ENCODE results near the gene ARL11. TPM values are rescaled to one million over a fixed set of nuclear protein-coding genes. Genes with fewer than 3 reads are reported as not detected.
A peak's percentile ranks its signal among the peaks of the same experiment; 100 is the strongest.

Gene ARL11
- polyA plus RNA-seq, 3 donors from 2014 or later: 0.27 to 1.3 (median 0.38) TPM

DNA sequence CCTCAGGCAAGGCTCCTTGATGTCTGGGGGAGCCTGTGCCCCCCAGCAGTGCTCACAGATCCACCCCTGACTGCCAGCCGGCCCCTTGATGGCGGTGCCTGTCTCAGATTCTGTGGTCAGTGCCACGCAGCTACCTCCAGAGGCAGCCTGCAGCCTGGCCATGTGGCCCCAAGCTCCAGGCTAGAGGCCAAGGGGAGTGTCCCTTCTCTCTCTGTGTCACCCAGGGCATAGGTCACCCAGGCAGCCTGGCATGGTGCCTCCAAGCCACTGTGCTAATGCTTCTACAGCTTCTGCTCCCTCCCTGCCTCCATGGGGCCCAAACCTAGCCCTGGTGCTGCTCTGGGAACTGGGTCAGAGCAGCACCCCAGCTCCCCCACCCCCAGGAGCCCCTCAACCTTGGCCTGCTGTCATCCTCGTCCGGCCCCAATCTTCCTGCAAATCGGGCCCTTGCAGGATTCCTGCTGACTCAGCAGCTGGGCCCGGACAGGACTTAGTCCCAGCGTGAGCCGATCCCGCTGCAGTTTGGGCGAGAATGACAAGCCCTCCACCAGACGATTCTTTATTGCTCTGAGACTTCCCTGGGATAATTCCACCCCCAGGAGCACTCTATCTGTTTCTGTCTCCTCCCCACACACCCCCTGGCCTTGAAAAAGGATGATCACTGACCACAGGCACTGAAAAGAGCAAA, 2.8 kb upstream of the ARL11 start:
- no peak for DNase-seq
- Mint-ChIP-seq H3K27ac (no peak overlapping the region), H3K36me3 (no peaks in the 10 kb centered on the region), H3K27me3 (ENCODE audit: low read depth in 3 of 3) (peaks cover 0 to 2% (median 0%) of the 10 kb centered on the region in 3 donors), H3K9me3 (no peaks in the 10 kb centered on the region), H3K4me3 (no peak overlapping the region), H3K4me1 (peaks cover 8 to 9% of the 10 kb centered on the region in 2 donors)

DNA sequence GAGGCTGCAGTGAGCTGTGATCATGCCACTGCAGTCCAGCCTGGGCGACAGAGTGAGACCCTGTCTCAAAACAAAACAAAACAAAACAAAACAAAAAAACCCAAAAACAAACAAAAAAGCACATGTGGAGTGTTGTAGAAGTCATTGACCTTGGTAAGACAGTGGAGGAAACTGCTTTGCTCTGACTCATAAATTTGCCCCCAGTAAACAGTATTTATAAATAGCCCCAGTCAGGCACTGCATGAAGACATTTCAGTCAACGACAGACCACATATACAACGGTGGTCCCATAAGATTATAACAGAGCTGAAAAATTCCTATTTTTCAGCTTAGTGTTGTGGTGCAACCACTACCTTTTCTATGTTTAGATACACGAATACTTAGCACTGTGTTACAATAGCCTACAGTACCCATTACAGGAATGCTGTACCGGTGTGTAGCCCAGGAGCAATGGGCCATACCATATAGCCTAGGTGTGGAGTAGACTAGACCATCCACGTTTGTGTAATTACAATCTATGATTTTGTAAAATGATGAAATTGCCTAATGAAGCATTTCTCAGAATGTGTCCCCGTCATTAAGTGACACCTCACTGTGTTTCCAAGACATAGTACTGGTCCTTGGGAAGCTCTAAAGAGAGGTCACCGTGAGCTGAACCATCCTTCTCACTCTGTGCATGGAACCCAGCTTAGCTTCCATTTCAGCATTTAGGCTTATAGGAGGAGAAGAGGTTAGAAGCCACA, 1.1 kb downstream of the ARL11 start:
- H3K4me3 Mint-ChIP-seq: no peak overlapping the region
- no peaks in the 10 kb centered on the region for H3K9me3 Mint-ChIP-seq
- DNase-seq: no peak
- peak overlapping the region in 3 of 6 donors; percentile 20 to 55 (median 46) for H3K27ac Mint-ChIP-seq
- peaks cover 8 to 9% of the 10 kb centered on the region in 2 donors for H3K4me1 Mint-ChIP-seq
- peaks cover 0 to 2% (median 0%) of the 10 kb centered on the region in 3 donors for H3K27me3 Mint-ChIP-seq (ENCODE audit: low read depth in 3 of 3)
- no peaks in the 10 kb centered on the region for H3K36me3 Mint-ChIP-seq

DNA sequence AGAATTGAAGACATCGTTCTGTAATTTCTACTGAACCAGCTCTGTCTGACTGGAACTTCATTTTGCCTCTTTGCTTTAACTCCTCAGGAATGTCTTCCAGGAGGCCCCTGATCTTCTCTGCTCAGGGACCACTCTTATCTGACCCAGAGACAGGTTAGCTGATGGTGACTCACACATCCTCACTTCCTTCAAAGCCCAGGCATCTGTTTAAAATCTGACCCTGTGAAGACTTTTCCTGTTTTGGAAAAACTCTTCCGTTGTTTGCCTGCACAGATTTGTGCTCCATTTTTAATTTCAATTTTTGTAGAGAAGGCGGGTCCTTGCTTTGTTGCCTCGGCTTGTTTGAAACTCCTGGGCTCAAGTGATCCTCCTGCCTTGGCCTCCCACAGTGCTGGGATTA, 1.6 kb downstream of the ARL11 start:
- no peaks in the 10 kb centered on the region for H3K36me3 Mint-ChIP-seq
- H3K4me1 Mint-ChIP-seq: peaks cover 8 to 11% of the 10 kb centered on the region in 2 donors
- H3K4me3 Mint-ChIP-seq: no peak overlapping the region
- H3K27me3 Mint-ChIP-seq (ENCODE audit: low read depth in 3 of 3): peaks cover 0 to 2% (median 0%) of the 10 kb centered on the region in 3 donors
- no peak overlapping the region for H3K27ac Mint-ChIP-seq
- no peaks in the 10 kb centered on the region for H3K9me3 Mint-ChIP-seq
- no peak for DNase-seq

DNA sequence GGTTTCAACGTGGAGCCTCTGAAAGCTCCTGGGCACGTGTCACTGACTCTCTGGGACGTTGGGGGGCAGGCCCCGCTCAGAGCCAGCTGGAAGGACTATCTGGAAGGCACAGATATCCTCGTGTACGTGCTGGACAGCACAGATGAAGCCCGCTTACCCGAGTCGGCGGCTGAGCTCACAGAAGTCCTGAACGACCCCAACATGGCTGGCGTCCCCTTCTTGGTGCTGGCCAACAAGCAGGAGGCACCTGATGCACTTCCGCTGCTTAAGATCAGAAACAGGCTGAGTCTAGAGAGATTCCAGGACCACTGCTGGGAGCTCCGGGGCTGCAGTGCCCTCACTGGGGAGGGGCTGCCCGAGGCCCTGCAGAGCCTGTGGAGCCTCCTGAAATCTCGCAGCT, 2.3 kb downstream of the ARL11 start:
- peaks cover 13 to 18% of the 10 kb centered on the region in 2 donors for H3K4me1 Mint-ChIP-seq
- no peaks in the 10 kb centered on the region for H3K9me3 Mint-ChIP-seq
- peaks cover 0 to 2% (median 0%) of the 10 kb centered on the region in 3 donors for H3K27me3 Mint-ChIP-seq (ENCODE audit: low read depth in 3 of 3)
- H3K36me3 Mint-ChIP-seq: no peaks in the 10 kb centered on the region
- H3K4me3 Mint-ChIP-seq: no peak overlapping the region
- no peak for DNase-seq
- H3K27ac Mint-ChIP-seq: no peak overlapping the region

DNA sequence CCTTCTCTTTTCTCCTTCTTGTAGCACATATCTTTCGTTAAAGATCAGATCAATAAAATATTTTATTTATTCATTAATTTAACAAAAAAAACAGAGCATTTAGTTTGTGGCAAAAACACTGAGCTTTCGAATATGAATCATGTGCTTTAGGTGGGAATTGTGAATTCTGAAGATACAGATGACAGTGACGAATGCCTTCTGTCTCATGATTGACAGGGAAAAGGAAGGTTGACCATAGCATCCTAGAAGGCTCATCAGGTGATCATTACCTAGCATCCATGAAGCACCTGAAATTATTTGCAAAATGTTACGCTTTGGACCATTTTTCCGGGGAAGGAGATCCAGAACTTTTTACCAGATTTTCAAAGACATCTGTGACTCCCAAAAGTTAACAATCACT, 3.8 kb downstream of the ARL11 start:
- Mint-ChIP-seq H3K27me3 (ENCODE audit: low read depth in 3 of 3) (peaks cover 0 to 2% (median 0%) of the 10 kb centered on the region in 3 donors), H3K4me1 (peaks cover 23 to 30% of the 10 kb centered on the region in 2 donors), H3K9me3 (no peaks in the 10 kb centered on the region), H3K27ac (no peak overlapping the region), H3K4me3 (no peak overlapping the region), H3K36me3 (no peaks in the 10 kb centered on the region)
- no peak for DNase-seq

DNA sequence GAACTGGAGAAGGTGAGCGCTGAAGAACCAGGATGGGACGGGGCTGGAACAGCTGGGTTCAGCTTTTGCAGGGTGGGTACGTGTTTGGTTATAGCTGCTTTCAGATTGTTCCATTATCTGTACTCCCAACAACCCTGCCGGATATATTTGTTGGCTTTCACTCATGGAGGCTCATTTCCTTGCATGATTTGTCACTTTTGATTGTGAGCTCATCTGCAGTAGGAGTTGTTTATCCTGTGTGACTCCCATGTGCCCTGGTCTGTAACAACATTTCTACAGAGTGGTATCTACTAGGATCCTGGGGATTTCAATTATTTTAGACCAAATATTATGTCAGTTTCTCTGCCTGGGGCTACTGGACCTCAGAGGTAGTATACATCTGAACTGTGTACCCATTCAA, 5.4 kb downstream of the ARL11 start:
- Mint-ChIP-seq H3K4me1 (peaks cover 15 to 21% of the 10 kb centered on the region in 2 donors), H3K27ac (peak overlapping the region in 1 of 6 donors; percentile 31), H3K9me3 (no peaks in the 10 kb centered on the region), H3K27me3 (ENCODE audit: low read depth in 3 of 3) (peaks cover 0 to 2% (median 1%) of the 10 kb centered on the region in 3 donors), H3K4me3 (no peak overlapping the region), H3K36me3 (no peaks in the 10 kb centered on the region)
- DNase-seq: no peak

DNA sequence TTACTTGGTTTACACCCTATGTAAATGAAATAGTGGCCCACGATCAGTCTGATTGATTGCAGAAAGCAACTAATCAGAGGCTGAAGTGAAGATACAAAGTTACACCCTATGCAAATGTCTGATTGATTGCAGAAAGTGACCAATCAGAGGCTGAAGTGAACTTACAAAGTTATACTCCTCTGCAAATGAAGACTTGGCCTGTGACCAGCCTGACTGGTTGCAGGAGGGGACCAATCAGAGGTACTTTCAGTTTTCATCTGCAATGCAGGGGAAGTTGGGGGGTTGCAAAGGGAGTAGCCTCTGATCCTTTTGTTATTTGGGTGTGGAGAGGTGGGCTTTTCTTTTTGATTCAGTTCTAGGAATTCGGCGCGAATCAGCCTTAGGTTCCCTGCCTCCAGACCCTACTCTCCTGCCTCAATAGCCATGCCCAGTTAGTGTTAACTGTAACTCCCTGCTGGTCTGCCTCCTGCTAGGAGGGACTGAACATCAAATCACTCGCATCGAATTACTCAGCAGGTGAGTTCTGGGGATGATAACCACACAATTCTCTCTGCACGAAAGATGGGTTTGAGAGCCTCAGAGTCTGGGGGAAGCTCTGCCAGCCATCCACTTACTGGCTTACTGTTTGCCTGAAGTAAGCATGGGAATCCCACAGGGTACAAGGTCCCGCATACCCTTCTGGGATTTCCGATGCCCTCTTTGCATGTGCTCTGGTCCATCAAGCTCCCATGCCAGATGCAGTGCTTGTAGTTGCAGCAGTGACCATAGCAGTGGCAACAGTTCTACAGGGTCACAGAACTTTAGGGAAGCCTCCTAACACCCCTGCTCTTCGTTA, 7.5 kb downstream of the ARL11 start:
- Mint-ChIP-seq H3K4me3 (peak overlapping the region; percentile 82 to 90 (median 86)), H3K27ac (peak overlapping the region; percentile 78 to 88 (median 82)), H3K36me3 (no peaks in the 10 kb centered on the region), H3K27me3 (ENCODE audit: low read depth in 3 of 3) (peaks cover 0 to 1% (median under 1%) of the 10 kb centered on the region in 3 donors), H3K4me1 (peaks cover 15 to 21% of the 10 kb centered on the region in 2 donors), H3K9me3 (no peaks in the 10 kb centered on the region)
- DNase-seq: peak; percentile 67 to 72 (median 71)

DNA sequence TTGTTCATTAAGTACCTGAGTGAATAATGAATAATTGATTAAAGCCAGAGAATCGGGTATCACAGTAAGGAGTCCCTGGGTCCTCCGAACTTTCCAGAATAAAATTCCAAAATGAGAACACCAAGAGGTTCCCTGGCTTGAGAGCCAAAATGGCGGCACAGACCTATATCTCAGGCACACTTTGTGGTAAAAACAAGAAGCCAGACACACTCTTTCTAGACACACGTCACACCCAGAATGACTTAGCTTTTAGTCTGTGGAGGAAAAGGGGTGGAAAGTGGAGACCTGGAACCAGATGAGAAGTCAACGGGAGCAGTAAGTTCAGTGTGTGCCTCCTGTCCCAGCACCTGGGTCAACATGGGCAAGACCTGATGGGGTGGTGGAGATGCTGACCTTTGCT, 8.4 kb downstream of the ARL11 start:
- Mint-ChIP-seq H3K27ac (peak overlapping the region; percentile 78 to 88 (median 82)), H3K36me3 (no peaks in the 10 kb centered on the region), H3K4me3 (peak overlapping the region; percentile 82 to 90 (median 86)), H3K27me3 (ENCODE audit: low read depth in 3 of 3) (peaks cover 0 to 1% (median 0%) of the 10 kb centered on the region in 3 donors), H3K9me3 (no peaks in the 10 kb centered on the region), H3K4me1 (peaks cover 15 to 21% of the 10 kb centered on the region in 2 donors)
- no peak for DNase-seq

DNA sequence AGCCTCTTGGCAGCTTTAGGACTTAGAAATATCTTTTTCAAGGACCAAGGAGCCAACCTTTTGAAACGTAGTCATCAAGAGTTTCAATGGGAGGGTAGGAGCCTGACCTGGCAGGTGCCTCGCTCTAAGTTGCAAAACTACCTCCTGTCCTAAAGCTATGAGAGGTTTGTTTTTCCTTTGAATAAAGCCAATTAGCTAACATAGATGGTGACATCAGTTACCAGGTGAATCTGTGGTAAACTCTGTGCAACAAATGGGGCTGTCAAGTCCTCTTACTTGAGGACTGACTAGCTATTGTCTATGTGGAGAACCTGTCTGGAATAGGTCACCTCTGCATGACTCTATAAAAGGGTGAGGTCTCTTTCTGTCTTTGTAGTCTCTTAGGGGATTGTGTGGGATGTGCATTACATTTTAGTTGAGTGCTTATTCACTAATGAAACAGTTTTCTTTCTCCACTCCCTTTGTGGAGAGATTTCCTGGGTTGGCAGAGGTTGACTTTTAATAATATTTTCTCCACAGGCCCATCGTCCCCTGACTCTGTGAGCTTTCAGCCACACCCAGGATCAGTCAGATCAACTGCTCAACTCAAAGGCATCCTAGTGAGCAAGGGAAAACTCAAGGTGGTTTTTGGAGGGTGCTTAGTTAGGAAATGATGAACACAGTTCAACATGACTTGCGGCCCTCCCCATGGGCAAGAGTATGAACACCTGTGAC, 9.9 kb downstream of the ARL11 start:
- Mint-ChIP-seq H3K36me3 (no peaks in the 10 kb centered on the region), H3K4me1 (peaks cover 20 to 21% of the 10 kb centered on the region in 2 donors), H3K4me3 (no peak overlapping the region), H3K27me3 (ENCODE audit: low read depth in 3 of 3) (peaks cover 0 to 2% (median 0%) of the 10 kb centered on the region in 3 donors), H3K9me3 (no peaks in the 10 kb centered on the region), H3K27ac (no peak overlapping the region)
- DNase-seq: no peak

DNA sequence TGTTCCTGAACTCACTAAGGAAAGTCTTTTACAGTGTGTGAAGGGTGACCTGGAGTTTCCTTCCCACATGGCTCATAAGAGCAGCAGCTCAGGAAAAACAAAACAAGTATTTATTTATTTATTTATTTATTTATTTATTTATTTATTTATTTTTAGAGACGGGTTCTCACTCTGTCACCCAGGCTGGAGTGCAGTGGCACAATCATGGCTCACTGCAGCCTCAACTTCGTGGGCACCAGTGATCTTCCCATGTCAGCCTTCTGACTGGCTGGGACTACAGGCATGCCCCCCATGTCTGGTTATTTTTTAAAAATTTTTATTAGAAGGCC, 10.4 kb downstream of the ARL11 start:
- peaks cover 0 to 2% (median 2%) of the 10 kb centered on the region in 3 donors for H3K27me3 Mint-ChIP-seq (ENCODE audit: low read depth in 3 of 3)
- H3K36me3 Mint-ChIP-seq: no peaks in the 10 kb centered on the region
- H3K27ac Mint-ChIP-seq: no peak overlapping the region
- H3K4me1 Mint-ChIP-seq: peaks cover 20 to 21% of the 10 kb centered on the region in 2 donors
- H3K4me3 Mint-ChIP-seq: no peak overlapping the region
- H3K9me3 Mint-ChIP-seq: no peaks in the 10 kb centered on the region
- DNase-seq: no peak

DNA sequence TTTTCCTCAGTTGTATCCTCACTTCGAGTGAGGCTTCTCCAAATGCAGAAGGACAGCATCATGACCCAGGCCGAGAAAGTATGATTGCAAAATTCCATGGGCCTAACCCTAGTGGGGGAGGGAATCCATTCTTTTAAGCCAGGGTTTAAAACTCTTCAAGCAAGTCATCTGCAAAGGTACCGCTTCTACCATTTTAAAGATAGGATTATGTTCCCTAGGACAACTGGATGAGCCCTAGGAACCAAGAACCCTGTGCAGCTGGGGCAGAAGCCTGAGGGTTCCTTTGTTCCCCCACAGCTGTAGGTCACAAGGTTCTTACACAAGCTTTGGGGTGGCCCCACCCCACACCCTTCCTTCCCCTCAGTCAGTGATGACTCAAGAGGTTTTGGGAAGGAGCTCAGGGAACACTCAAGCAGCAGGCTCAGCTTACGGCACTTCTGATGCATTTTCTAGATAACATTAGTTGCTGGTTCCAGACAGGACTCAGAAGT, 13.5 kb downstream of the ARL11 start:
- Mint-ChIP-seq H3K27me3 (ENCODE audit: low read depth in 3 of 3) (peaks cover 0 to 2% (median 2%) of the 10 kb centered on the region in 3 donors), H3K36me3 (no peaks in the 10 kb centered on the region), H3K4me3 (no peak overlapping the region)

DNA sequence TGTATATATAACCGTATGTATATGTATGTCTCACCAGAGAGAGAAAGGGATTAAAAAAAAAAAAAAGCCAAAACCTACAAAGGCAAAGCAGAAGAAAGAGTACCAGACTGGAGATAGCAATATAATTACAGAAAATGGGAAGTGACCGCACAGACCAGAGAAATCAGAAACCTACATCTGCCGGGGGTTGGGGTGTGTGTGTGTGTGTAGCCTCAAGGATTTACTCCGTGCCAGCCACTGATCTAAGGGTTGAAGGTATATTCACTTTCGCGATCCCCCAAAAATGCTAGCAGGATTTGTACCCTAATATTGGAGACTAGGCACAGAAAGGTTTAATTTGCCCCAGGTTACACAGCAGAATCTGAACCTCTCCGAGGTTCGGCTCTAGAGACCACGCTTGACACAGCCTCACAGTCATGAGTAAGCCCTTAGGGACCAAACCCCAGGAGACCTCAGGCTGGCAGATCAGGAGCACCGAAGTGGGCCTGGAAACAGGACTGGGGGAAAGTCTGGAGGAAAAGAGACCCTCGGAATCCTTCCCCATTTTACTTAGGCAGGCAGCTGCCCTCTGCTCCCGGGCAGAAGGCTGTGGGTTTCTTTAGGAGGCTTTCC, 14.8 kb downstream of the ARL11 start:
- H3K27me3 Mint-ChIP-seq (ENCODE audit: low read depth in 3 of 3): peaks cover 0 to 5% (median 2%) of the 10 kb centered on the region in 3 donors
- H3K27ac Mint-ChIP-seq: peak overlapping the region in 1 of 6 donors; percentile 42
- peaks cover 0 to 5% of the 10 kb centered on the region in 2 donors for H3K4me1 Mint-ChIP-seq
- peak overlapping the region in 2 of 5 donors; percentile 10 to 21 for H3K4me3 Mint-ChIP-seq
- DNase-seq: no peak
- no peaks in the 10 kb centered on the region for H3K9me3 Mint-ChIP-seq
- H3K36me3 Mint-ChIP-seq: no peaks in the 10 kb centered on the region

More for the DNA sequence above, 13.5 kb downstream of the ARL11 start:
- H3K27ac Mint-ChIP-seq: no peak overlapping the region
- no peaks in the 10 kb centered on the region for H3K9me3 Mint-ChIP-seq
- DNase-seq: no peak
- H3K4me1 Mint-ChIP-seq: peaks cover 0 to 5% of the 10 kb centered on the region in 2 donors

DNA sequence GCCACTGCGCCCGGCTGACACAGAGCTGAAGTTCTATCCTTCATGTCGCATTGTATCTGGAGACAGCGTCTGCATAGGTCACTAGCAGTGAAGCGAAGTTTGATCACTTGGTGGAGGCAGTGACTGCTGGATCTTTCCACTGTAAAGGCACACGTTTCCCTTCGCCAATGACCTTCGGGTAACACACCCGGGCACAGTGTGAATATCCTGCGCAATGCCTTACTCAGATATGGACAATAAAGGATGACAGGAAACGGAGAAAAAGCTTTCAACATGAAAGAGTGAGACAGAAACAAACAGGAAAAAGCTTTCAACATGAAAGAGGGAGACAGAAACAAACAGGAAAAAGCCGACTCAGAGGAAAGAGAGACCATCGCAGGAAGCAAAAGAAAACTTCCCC, 17.1 kb downstream of the ARL11 start:
- Mint-ChIP-seq H3K27me3 (ENCODE audit: low read depth in 3 of 3) (peaks cover 0 to 5% (median 1%) of the 10 kb centered on the region in 3 donors), H3K4me3 (no peak overlapping the region)

More for the DNA sequence above, 17.1 kb downstream of the ARL11 start:
- DNase-seq: no peak
- Mint-ChIP-seq H3K9me3 (no peaks in the 10 kb centered on the region), H3K36me3 (no peaks in the 10 kb centered on the region), H3K4me1 (peaks cover 0 to 5% of the 10 kb centered on the region in 2 donors), H3K27ac (no peak overlapping the region)
